Stimulated activated CD8-positive, alpha-beta memory T cell treated with anti-CD3 and anti-CD28 coated beads, Interleukin-7, amount 100 ng/mL, for 4 hours (primary cell): ENCODE data around the gene GLTPD2.

Experiments used
- DNase-seq, 2 donors: peaks; one replicate each; pipeline ENCODE4 v3.0.0-alpha.2; 2020; ENCODE audit warnings: low read depth in 2 of 2

GLTPD2 gene

GRCh38 chr17:4771519-4772234, 17.1 kb upstream of the GLTPD2 start, which contains the start of gene TM4SF5:
Gene TM4SF5, plus strand, starts transcription at chr17:4771886. Its CDS starts 37 bp downstream, at chr17:4771923.
- DNase-seq: no peak

- DNase-seq: no peak
Measured at GRCh38 chr17:4772235-4772613, 16.5 kb upstream of the GLTPD2 start.

DNA sequence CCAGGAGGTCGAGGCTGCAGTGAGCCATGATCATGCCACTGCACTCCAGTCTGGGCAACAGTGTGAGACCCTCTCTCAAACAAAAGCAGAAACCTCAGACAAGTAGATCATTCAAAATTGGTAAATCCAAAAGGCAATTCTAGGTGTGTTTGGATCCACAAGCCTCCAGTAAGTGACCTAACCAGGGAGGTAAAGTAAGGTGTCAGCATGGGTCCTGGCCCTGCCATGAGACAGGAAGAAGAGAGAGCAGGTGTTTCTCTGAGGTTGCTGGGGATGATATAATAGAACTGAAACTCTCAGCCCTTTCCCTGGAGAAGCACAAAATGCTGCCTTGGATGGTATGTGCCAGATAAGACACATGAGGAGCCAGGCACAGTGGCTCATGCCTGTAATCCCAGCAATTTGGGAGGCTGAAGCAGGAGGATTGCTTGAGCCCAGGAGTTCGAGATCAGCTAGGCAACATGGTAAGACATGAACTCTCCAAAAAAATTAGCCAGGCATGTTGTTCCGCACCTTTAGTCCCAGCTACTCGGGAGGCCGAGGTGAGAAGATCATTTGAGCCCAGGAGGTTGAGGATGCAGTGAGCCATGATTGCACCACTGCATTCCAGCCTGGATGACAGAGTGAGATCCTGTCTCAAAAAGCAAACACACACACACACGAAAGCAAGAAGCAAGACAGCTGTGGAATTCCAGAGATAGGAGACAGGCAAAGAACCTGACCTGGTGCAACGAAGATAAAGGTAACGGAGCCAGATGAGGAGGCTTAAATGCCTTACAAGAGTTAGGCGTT, 10.6 kb upstream of the GLTPD2 start:
- DNase-seq: no peak

DNA sequence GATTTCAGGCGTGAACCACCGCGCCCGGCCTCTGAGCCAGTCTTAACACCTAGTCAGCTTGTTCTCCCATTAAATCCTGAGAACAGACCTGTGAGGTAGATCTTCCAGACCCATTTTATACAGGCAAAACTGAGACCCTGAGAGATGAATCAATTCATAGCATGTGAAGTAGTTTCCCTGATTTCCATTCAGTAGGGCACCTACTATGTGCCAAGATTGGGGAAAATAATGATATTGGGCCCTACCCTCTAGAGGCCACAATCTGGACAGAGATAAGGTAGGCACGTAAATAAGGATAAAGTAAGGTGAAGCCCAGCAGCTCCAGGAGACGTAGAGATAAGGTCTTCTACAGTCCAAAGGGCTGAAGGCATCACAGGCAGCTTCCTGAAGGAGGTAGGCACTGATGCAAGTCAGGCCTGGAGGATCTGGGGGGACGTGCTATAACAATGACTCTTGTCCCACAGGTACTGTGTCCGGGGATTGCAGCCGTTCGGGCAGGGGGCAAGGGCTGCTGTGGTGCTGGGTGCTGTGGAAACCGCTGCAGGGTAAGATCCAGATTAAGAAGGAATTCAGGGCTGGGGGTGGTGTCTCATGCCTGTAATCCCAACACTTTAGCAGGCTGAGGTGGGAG, 8.3 kb upstream of the GLTPD2 start:
- no peak for DNase-seq

DNA sequence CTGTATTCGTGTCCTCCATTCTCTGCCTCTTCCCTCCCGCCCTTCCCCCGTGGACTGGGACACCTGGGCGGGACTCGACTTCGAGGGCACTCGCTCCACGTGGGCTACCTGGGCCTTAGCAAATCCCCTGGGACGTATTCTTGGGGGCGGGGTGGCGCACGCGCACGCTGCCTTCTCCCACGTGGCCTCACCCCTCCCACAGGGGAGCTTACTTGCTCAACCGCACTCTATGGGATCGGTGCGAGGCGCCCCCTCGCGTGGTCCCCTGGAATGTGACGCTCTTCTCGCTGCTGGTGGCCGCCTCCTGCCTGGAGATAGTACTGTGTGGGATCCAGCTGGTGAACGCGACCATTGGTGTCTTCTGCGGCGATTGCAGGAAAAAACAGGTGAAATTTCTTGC, 6.1 kb upstream of the GLTPD2 start:
- DNase-seq: no peak

GRCh38 chr17:4785311-4786105, 3.3 kb upstream of the GLTPD2 start:
- DNase-seq: no peak

DNA sequence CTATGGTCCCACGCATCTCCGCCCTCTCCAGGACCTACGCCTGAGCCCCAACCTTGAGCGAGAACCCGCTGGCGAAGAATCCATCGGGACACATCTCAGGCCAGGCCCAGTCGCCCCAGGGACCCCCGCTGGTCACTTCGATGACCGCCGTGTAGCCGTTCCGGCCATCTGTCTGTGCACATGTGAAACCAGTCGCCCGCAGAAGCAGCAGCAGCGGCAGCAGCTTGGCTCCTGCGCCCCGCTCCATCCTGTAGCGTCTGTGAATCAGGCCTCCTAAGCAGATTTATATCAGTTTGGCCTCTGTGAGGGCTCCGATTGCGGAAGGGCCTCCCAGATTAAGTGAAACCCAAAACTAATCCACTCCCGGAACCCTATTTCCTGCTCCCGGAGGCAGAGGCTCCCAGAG, 2.7 kb upstream of the GLTPD2 start, which contains the start of gene VMO1:
Gene VMO1, minus strand, starts transcription at position 259 of the 406 bp plus-strand sequence. Its CDS starts 12 bp downstream, at position 247.
- no peak for DNase-seq

DNA sequence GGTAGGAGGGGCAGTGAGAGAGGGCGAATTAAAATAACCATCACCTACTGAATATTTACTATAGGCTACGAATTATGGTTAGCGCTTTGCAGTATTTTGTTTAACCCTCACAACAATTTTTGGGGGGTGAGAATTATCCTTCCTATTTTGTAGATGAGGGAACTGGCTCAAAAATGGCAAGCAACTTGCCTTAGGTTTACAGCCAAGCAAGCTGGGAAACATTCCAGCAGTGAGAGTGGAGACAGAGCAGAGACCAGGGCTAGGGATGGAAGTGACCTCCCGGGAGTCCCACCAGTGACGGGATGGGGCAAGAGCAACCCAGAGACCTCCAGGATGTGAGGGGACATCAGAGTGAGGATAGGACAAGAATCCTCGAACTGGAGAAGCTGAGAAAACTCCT, 2.2 kb upstream of the GLTPD2 start:
- DNase-seq: no peak

- DNase-seq: no peak
Measured at GRCh38 chr17:4788159-4788806, 481 bp upstream of the GLTPD2 start.

DNA sequence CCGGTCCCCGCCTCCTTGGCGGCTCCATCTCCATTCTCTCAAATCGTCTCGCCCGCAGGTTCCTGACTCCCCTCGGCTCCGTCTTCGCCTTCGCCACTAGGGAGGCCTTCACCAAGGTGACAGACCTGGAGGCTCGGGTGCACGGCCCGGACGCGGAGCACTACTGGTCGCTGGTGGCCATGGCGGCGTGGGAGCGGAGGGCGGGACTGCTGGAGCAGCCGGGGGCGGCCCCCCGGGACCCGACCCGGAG, 862 bp downstream of the GLTPD2 start:
- no peak for DNase-seq

DNA sequence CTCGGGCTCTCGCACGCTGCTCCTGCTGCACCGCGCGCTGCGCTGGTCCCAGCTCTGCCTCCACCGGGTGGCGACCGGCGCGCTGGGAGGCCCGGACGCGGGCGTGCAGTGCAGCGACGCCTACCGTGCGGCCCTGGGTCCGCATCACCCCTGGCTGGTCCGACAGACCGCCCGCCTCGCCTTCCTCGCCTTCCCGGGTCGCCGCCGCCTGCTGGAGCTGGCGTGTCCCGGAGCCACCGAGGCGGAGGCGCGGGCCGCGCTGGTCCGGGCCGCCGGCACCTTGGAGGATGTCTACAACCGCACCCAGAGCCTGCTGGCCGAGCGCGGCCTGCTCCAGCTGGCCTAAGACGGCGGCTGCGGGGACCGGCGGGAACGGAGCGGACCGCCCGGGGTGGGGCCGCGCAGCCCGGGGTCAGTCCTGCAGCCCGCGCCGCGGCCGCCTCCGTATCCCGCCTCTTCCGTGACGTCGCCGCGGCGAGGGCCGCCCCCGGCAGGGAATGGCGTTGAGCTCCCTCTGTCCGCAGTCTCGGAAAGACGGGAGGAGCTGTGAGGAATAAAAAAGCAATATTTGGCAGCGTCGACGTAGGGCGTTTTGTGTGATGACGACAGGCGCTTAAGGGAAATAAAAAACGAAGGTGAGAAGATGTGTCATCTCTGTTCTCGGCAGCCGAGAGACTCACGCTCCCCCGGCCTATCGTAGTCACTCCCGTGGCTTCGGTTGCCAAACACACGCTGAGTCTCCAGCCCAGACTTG, 1.4 kb downstream of the GLTPD2 start:
- DNase-seq: peak; percentile 64 to 74

DNA sequence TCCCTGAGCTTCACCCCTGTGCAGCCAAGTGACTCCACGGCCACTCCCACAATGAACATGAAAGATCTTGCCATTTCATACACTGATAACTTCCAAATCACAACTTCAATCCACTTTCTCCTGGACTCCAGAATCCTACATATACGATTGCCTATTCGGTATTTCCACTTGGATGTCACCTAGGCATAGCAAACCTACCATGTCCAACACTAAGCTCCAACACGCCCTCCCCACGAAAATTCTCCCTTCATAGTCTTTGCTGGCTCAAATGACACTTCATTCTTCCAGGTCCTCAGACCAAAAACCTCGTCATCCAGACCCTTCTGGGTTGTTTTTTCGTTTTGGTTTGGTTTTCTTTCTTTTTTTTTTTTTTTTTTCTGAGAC, 1.9 kb downstream of the GLTPD2 start:
- DNase-seq: no peak

- DNase-seq: no peak
Measured at GRCh38 chr17:4795168-4795567, 6.4 kb downstream of the GLTPD2 start.

- DNase-seq: no peak
Measured at GRCh38 chr17:4796552-4796920, 7.8 kb downstream of the GLTPD2 start.

GRCh38 chr17:4800462-4801196, 11.9 kb downstream of the GLTPD2 start:
- DNase-seq: no peak

DNA sequence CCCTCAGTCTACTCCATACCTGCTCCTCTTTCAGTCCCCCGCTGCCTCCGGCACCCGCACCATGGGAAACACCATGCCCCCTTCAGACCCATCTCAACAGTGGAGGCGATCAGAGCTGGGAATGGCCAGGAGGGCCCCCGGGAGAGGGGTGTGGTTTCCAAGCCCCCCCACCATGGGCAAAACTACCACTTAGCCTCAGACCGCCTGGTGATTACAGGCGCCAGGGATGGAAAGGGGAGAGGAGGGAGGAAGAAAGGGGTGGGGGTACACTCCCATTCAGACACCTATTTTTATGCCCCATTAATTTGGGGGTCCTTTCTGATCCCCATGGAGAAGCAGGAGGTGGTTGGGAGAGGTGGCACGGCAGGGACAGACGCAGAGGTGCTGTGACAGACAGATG, 13.5 kb downstream of the GLTPD2 start, which contains the start of gene C17orf114:
Gene C17orf114, minus strand, starts transcription at position 101 of the 400 bp plus-strand sequence.
- no peak for DNase-seq

DNA sequence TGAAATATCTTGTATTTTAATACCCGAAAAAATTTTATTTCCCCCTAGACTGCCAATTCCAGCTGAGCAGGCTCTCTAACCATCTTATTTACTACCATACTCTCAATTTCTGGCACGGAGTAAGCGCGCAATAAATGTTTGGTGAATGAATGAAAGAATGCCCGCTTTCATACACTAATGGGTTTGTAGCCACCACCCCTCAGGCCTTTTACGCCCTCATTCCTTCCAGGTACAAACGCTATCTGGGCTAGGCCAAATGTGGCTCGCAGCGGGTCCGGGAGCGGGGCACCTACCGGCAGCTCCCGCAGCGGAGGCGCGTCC, 17.7 kb downstream of the GLTPD2 start:
- DNase-seq: no peak

DNA sequence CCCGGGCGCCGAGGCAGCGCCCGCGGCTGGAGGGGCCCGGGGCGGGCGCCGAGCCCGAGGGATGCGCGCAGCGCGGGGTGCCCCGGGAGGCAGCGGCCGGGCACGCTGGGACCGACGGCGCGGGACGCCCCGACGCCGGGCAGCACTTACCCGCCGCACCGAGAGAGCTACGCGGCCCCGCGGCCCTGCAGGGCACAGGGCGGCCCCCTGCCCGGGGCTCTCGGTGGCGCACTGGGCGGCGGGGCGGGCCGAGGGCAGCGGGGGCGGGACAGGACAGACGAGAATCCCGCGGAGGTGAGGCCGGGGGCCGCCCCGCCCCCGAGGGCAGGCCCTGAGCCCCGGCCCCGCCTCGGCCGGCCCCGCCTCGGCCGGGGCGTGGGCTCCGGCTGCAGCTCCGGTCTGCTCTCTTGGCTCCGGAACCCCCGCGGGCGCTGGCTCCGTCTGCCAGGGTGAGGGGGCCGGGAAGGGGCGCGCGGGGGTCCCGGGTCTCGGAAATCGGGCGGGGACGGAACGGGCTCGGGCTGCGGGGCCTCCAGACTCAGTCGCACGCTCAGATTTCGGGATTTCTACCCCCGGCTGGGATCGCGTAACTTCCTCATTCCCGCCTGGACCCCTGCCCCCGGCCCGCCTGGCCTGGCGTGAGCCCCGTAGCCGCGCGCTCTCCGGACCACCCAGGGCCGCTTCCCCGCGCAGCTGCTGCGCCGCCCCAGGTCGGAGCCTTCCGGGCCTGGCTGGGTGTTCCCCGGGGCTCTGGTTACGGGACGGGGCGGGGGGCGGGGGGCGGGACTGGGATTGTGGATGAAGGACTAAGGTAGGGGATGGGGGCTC, 18.2 kb downstream of the GLTPD2 start, which contains the start of gene PLD2:
Gene PLD2, plus strand, starts transcription at position 376 of the 828 bp plus-strand sequence. CDS start 621 bp downstream, outside the sequence.
- peak; percentile 54 to 83 for DNase-seq
